Epithelial cell of prostate (primary cell): Measurements from ENCODE around the gene LTBP1.

ENCODE experiments used
- DNase-seq: peaks from one replicate; pipeline ENCODE4 v3.0.0-alpha.2; 2011; ENCODE audit warnings: low read depth, low spot score
- H3K27ac ChIP-seq: fragments of 450-650 bp; 2 replicates; pipeline ENCODE4 v1.5.1; 2017; ENCODE audit warnings: mild to moderate bottlenecking

LTBP1 gene

GRCh38 chr2:33001823-33002222 lies 55.1 kb downstream of the LTBP1 start:
- H3K27ac ChIP-seq: no peak overlapping the region
- no peak for DNase-seq

GRCh38 chr2:33002863-33003262 lies 56.1 kb downstream of the LTBP1 start:
- no peak for DNase-seq
- no peak overlapping the region for H3K27ac ChIP-seq

GRCh38 chr2:33005057-33005456 lies 58.3 kb downstream of the LTBP1 start:
- DNase-seq: no peak
- no peak overlapping the region for H3K27ac ChIP-seq

- DNase-seq: no peak
- H3K27ac ChIP-seq: no peak overlapping the region
Observed at GRCh38 chr2:33008716-33009115, 62.0 kb downstream of the LTBP1 start.

- H3K27ac ChIP-seq: no peak overlapping the region
- no peak for DNase-seq
Observed at GRCh38 chr2:33009249-33009648, 62.5 kb downstream of the LTBP1 start.

DNA sequence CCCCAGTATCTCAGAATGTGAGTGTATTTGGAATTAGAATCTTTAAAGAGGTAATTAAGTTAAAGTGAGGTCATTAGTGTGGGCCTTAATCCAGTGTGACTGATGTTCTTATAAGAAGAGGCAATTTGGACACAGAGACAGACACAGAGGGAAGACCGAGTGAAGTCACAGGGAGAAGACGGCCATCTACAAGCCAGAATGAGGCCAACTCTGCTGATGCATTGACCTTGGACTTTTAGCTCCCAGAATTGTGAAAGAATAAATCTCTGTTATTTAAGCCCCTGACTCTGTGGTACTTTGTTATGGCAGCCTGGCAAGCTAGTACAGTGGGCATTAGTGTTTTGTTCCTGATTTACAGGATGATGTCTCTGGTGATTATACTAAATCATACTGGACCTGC lies 64.6 kb downstream of the LTBP1 start:
- H3K27ac ChIP-seq: no peak overlapping the region
- no peak for DNase-seq

DNA sequence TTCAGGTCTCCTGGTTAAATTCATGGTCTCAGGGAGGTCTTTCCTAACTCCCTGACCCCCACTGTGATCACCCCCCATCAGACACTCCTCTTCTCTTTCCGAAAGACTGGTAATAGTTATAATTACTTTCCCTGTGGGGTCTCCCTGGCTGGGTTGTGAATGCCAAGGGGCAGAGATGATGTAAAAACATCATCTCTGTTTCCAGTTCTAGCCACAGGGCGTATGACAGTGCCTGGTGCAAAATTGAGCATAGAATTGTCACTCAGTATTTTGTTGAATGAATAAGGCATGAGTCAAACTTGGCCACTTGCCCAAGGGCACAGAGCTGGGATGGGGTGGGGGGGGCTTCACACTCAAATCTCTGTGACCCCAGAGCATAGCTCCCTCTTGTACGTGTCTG lies 65.2 kb downstream of the LTBP1 start:
- no peak overlapping the region for H3K27ac ChIP-seq
- DNase-seq: no peak

GRCh38 chr2:33013684-33014110 lies 66.9 kb downstream of the LTBP1 start:
- peak overlapping the region; percentile 63 for H3K27ac ChIP-seq
- no peak for DNase-seq

DNA sequence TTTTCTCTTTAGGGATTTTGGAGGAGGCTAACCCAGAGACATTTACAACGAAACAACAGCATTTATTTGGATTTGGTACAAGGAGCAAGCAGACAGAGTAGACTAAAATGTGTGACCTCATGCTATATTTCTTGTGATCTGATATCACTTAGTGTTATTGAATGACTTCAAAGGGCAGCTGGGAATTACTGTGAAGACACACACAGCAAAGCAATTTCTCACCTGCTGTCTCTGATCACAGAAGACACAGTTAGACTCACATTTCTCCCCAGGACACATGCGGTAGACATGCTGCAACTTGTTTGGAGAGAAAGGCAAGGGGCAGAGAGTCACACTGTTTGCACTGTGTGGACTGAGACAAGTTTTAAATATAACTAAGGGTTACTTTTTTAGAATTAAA lies 67.5 kb downstream of the LTBP1 start:
- peak overlapping the region; percentile 63 for H3K27ac ChIP-seq
- DNase-seq: no peak

GRCh38 chr2:33015421-33016142 lies 68.8 kb downstream of the LTBP1 start:
- H3K27ac ChIP-seq: peak overlapping the region; percentile 63

GRCh38 chr2:33018271-33018670 lies 71.5 kb downstream of the LTBP1 start:
- DNase-seq: no peak
- H3K27ac ChIP-seq: no peak overlapping the region

More at GRCh38 chr2:33015421-33016142, 68.8 kb downstream of the LTBP1 start:
- no peak for DNase-seq

DNA sequence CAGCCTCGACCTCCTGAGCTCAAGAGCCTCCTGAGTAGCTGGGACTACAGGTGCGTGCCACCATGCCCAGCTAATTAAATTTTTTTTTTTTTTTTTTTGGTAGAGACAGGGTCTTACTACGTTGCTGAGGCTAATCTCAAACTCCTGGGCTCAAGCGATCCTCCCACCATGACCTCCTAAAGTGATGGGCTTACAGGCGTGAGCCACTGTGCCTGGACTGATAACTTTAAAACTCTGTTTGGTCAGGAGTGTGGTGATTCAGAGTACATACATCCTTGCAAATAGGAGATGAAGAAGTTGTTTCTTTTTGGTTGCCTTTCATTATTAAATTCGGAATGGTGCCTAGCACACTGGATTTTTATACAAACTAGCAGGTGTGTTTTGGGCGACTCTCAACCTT lies 73.0 kb downstream of the LTBP1 start:
- DNase-seq: no peak
- no peak overlapping the region for H3K27ac ChIP-seq

DNA sequence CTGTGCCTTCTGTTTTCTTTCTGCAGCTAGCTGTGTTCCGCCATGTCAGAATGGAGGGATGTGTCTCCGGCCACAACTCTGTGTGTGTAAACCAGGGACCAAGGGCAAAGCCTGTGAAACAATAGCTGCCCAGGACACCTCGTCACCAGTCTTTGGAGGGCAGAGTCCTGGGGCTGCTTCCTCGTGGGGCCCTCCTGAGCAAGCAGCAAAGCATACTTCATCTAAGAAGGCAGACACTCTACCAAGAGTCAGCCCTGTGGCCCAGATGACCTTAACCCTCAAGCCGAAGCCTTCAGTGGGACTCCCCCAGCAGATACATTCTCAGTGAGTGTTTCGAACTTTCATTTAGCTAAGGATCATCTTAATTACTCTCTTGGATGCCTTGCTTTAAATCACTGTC lies 74.1 kb downstream of the LTBP1 start:
- no peak overlapping the region for H3K27ac ChIP-seq
- DNase-seq: no peak

DNA sequence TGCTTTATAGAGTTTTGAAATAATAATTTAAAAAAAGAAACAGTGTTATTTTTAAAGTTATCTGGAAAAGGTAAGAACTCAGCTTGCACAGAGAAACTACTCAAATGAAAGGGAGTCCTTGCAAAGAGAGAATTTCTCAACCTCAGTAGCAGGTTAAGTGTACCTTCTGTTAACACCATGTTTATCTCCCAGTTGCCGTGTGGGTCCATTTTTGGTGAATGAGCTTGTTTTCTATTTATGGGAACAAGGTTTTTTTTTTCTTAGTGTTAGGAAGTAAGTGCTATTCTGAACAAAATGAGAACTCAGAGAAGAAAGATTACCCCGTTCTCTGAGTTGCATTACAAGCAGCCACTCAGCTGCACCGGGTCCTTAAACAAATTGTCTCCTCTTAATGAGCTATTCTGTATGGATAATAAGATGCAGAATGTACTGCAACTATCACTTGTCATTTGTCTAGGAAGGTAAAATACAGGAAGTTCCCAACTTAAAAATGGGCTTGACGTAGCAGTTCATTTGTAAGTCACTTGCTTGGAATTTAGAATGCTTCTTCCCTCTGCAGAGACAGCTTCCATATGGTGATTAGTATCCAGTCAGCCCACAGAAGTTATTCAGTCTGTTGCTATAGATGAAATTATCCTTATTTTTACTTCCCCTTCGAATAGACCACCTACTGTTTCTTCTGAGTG lies 74.9 kb downstream of the LTBP1 start:
- H3K27ac ChIP-seq: no peak overlapping the region
- DNase-seq: no peak

DNA sequence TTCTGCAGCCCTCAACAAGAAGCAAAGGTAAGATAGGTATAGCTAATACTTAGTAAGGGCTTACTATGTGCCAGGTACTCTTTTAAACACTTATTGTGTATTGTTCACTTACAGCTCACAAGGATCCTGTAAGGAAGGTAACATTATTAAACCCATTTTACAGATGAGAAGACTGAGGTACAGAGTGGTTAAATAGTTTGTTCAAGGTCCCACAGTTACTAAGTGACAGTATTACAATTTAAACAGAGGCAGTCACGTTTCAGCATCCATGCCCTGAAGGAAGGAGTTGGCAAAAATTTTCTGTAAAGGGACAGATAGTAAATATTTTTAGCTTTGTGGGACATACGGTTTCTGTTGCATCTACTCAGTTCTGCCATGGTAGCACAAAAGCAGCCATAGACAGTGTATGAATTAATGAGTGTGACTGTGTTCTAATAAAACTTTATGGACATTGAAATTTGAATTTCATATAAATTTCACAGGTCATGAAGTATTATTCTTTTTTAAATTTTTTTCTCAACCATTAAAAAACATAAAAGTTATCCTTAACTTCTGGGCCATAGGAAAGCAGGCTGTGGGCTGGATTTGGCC lies 75.7 kb downstream of the LTBP1 start:
- no peak for DNase-seq
- H3K27ac ChIP-seq: peak overlapping the region; percentile 30

DNA sequence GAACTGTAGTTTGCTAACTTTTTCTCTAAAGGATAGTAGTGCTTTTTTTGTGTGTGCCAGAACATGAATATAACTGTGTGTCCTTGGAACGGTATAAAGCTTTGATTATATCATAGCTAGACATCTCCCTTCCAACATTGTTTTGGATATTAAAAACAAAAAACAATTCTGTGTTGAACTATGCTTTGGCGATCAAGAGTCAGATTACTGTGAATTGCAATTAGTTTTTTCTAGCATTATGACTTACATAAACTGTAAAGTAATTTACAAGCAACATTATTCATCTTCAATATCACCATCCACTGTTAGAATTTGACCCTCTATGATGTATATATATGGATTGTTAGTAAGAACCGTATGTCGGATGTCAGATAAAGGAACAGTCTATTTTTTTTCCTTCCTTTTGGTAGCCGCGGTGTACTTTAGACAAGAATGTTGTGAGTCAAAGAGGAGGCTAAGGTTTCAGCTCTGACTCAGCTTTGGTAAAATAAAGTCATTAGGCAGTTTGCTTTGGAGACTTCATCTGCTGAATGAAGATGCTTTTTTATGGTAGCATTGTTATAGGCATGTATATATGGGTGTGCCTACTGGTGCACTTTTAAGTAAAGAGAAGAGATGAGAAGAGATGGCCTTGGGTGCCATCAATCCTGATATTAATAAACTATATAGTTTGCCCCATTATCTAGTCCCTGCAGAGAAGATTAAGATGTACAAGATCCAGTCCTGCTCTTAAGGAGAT lies 76.4 kb downstream of the LTBP1 start:
- peak; percentile 40 for DNase-seq

DNA sequence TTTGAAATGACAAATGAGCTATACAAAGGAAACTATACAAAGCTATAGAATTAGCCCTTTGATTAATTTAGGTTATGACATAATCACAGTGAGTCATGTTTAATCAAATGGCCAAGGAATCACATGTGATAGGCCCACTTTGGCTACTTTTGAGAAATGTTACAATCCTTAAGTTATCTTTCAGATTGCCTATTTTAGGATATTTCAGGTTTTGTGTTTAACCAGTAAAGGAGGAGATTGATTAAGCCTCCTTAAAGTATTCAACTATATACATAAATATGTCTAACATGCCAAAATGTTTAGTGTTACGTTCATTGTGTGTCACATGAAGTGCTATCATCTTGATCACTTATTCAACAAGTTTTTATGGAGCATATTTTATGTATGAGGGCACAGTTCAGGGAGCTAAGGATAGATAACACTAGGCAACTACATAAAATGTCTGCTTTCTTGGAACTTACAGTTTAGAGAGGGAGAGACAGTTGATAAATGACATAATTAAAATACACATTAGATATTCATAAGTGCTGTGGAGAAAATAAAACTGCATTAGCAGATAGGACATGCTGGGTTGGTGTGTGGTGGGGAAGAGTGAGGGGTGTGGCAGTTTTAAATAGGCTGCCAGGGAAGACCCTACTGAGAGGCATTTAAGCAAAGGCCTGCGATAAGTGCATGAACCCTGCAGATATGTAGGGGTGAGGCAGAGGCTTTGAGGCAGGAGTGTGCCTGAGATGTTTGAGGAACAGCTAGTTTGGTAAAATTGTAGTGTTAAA lies 77.2 kb downstream of the LTBP1 start:
- no peak for DNase-seq
- peak overlapping the region; percentile 30 for H3K27ac ChIP-seq

More for the DNA sequence above, 76.4 kb downstream of the LTBP1 start:
- H3K27ac ChIP-seq: peak overlapping the region; percentile 30

GRCh38 chr2:33024758-33025157 lies 78.0 kb downstream of the LTBP1 start:
- H3K27ac ChIP-seq: no peak overlapping the region
- no peak for DNase-seq

- no peak for DNase-seq
- no peak overlapping the region for H3K27ac ChIP-seq
Observed at GRCh38 chr2:33029459-33029858, 82.7 kb downstream of the LTBP1 start.

DNA sequence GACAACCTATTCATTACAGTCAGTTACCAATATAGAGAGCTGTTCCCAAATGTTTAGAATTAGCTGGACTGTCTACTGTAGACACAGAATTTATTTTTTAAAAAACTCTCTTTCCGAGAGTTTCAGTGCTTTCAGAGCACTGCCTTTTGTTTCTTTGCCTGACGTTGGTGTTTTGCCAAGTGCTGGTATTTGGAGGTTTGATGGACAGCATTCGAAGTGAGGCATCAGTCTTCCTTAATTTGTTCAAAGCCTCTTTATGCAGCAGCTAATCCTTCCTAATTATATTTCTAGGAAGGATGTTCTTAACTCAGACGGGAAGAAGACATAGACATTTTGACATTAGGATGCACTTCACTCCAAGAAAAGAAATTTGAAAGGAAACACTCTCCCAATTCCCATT lies 83.2 kb downstream of the LTBP1 start:
- no peak overlapping the region for H3K27ac ChIP-seq
- DNase-seq: no peak
